A204.1 (cell line): ENCODE measurements around the gene RABL6.
"Not testable (repeated sequence)": the region's sequence is repeated elsewhere in the genome, so short reads cannot be mapped to it uniquely, and the experiment has no call there.

Source experiments
- FAIRE-seq: peaks from 2 replicates; lab custom pipeline; 2012; peaks lifted over from hg19 to GRCh38; lab: Jason Lieb, UNC

RABL6 gene

DNA sequence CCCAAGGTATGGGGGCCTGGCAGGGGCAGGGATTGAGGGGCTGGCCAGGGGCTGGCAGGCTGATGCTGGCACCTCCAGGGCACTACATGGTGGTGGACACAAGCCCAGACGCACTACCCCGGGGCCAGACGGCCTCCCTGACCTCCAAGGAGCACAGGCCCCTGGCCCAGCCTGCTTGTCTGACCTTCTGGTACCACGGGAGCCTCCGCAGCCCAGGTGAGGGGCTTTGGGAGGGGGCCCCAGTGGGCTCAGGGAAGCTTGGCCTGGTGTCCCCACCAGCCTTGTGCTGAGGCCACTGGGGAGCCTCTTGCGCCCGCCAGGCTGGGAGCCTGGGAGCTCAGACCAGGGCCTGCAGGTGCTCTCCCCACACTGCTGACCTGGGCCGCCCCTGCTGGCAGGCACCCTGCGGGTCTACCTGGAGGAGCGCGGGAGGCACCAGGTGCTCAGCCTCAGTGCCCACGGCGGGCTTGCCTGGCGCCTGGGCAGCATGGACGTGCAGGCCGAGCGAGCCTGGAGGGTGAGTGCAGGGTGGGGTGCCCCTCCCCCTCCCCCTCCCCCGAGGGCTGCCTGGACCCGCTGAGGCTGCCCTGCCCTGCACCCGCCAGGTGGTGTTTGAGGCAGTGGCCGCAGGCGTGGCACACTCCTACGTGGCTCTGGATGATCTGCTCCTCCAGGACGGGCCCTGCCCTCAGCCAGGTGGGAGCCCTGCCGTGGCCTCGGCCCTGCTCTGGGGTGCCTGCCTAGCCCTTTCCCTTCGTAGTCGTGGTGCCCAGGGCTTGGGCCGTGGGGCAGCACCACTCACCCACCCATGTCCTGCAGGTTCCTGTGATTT lies 50.0 kb downstream of the RABL6 start:
- no peak for FAIRE-seq

DNA sequence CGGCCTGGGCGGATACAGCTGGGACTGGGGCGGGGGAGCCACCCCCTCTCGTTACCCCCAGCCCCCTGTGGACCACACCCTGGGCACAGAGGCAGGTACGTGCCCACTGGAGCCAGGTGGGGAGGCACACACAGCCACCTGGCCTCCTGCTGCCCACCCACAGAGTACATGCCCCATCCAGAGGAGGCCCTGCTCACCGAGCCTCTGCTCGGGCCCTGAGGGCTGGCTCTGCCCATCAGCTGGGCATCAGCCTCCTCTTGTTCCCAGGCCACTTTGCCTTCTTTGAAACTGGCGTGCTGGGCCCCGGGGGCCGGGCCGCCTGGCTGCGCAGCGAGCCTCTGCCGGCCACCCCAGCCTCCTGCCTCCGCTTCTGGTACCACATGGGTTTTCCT lies 50.7 kb downstream of the RABL6 start:
- no peak for FAIRE-seq

DNA sequence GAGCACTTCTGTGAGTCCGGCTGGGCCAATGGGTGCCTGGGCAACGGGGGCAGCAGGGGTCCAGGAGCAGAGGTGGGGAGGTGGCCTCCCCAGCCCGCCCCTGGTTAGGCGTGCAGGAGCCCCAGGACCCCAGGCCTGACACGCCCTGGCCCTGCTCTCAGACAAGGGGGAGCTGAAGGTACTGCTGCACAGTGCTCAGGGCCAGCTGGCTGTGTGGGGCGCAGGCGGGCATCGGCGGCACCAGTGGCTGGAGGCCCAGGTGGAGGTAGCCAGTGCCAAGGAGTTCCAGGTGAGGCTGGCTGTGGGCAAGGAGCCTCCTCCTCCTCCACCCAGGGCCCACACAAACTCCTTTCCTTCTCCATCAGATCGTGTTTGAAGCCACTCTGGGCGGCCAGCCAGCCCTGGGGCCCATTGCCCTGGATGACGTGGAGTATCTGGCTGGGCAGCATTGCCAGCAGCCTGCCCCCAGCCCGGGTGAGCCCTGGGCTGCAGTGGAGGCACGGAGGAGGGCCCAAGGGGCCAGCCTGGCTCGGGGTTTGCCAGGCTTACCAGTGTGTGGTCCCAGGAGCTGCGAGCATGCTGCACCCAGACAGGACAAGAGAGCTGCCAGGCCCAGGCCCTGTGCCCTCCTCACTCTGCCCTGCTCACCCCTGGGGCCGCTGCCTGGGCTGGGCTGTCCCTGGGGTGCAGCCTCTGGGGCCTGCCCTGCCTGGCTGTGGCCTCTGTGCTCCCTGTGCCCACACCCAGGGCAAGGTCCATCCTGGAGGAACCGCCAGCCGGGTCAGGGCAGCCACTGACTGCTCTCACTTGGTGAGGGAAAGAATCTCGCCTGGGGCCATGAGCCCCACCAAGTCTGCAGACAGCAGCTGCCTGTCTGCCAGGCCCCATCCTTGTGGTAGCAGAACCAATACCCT lies 51.4 kb downstream of the RABL6 start:
- no peak for FAIRE-seq

DNA sequence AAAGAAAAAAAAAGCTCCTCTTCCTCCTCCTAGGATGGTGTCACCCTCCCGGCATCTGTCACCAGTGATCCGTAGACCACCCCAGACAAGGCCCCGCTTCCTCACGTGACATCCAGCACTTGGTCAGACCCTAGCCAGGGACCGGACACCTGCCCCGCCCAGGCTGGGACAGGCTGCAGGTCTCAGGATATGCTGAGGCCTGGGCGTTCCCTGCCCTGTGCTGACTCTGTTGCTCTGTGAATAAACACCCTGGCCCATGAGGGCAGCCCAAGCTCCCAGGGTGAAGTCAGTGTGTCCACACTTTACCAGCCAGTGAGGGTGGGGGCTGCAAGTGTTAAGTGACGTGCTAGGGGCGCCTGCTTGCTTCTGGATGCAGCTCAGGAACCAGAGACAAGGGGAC lies 52.8 kb downstream of the RABL6 start:
- FAIRE-seq = no peak

DNA sequence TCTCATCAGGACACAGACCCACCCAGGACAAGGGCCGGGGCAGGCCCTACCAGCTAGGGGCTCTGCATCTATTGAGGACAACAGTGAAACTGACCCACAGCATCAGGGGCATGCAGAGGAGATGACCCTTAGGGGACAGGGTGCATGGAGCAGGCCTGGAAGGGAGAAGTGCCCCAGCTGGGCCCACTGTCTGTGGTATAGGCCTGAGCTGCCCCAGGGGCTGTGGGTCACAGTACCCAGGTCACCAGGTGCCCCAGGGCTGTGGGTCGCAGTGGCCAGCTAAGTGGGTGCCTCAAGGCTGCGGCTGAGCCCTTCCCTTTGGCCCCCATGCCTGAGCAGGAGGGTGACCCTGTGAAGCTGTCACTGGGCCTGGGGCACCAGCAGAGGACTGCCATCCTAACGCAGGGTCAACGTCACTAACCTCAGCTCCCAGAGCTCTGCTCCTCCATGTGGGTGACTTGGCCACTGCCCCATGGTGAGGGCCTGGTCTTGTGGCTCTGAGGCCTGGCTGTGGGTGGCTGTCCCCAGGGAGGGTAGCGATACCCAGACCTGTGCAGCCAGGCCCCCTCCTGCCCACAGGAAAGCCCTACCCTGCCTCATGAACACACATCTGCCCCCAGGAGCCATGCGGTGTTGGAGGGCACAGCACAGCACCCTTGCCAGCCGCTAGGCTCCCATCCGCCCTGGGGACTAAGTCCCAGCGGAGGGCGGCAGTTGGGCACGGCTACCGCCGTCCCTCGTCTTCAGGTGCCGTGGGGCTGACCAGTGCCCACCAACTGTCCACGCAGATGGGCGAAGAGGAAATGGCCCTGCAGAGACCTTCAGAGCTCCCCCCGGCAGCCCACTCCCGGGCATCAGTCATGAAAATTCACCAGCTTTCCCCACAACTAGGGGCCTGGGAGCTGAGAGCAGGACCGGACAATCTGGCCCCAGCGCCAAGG lies 53.5 kb downstream of the RABL6 start:
- no peak for FAIRE-seq

DNA sequence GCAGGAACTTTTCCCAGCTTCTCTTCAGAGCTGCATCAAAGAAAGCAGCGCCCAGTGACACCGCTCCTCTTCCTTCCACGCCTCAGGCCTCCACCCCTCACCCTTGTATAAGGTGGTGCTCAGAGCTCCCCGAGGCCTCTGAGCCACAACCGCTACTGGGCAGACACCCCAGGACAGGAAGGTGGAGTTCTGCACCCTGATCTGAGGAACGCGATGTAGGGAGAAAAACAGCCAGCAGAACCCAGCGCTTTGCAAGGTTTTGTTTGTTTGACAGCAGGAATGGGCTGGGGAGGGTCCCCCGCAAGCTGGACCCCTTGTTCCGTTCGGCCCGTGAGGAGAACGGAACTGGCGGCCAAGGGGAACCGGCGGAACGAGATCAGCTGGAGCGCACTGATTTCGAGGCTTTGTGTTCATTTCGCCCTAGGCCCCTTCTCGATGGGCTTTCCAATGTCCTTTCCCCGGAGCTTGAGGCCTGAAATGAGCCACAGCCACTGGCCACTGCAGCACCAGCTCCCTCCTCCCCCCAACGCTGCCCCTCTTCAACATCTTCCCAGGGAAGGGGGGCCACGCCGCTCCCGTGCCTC lies 54.2 kb downstream of the RABL6 start:
- FAIRE-seq = no peak

DNA sequence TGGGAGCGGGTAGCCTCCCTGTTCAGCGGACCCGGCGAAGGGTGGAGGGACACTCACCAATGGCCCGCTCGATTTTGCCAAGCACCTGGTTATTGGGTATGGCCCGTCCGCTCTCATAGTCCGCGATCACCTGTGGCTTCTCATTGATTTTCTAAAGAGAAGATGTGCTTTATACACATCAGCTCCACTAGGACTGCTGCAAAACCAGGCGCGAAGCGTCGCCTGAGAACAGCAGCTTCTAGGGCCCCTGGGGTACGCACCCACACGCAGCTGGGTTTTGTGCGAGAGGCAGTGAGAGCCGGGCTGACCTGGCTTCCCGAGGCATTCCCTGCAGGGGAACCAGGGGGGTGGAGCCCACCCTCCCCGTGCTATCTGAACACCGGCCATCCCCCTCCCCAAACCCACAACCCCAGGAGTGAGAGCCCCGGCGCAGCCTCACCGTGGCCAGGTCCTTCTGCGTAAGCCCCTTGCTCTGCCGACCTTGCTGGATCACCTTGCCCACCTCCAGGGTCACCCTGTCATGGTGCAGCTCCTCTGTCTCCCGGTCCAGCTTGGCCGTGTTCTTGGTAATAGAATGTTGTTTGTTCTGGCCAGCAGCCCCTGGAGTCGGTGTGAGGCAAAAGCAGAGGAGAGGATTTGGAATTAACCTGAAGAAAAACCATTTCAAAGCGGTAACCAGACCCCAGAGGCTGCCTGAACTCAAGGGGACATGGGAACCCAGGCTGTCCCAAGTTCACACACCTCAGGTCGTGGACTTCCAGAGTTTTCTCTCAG lies 55.3 kb downstream of the RABL6 start:
- FAIRE-seq = no peak

DNA sequence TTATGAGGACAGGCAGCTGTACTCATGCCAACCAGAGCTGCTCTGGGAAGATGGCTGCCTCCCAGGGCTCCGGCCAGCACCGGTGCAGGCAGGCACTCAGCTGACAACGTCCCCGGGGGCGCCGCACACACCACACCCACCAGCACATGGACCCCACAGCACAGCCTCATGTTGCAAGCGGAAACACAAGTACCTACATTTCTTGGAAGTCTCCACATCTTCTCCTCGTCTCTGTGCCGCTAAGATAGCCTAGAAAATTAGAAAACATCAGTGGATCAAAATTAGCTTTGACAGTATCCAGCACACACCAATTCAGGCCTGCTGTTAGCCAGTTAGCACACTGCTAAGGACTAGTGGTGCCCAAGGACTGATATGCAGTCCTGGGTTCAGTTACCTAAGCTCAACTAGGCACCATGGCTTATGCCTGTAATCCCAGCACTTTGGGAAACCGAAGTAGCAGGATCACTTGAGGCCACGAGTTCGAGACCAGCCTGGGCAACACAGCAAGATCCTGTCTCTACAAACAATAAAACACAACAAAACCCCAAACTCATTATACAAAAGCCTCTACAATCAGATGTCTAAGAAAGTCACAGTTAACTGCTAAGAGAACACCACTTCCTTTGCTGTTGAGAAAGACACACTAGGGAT lies 56.0 kb downstream of the RABL6 start:
- no peak for FAIRE-seq

DNA sequence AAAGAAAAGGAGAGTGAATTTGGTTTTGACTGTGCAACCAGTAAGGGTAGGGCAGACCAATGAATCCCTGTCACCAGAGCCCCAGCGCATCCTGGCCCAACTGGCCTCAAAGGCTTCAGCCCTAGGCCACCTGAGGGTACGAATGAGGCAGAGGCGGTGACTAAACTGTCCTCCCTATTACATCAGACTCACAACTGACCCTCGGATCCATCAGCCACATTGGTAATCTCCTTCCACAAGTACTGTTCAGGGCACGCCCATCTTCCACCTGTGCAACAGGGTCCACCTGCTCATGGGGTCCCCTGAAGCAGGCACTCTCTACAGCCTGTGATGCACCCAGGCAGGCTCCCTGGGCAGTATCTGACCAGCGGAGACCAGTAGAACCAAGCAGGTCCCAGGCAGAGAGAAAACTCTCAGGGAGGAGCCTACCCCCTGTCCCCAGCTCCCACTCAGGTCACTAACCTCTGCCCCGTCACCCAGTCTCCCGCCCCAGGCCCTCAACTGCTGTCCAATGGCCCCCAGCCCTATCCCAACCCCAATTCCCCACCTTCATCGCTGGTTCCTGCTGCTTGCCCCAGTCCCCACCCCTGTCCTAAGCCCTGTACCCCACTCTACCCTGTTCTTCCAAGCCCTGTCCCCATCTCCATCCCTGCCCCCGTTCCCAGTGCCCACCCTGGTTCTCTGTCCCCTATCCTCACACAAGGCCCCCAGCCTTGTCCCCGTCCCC lies 57.5 kb downstream of the RABL6 start:
- no peak for FAIRE-seq

DNA sequence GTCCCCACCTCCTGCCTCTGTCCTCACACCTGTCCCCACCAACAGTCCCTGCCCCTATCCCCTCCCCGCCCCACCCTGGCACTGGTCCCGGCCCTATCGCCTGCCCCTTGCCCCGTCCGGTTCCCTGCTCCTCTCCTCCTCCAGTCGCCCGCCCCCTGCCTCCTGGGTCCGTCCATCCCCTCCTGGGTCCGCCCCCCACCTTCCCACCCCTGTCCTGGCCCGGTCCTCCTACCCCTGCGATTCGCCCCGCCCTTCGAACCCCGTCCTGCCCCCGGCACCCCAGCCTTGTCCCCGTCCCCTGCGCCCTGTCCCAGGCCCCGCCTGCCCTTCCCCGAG lies 58.0 kb downstream of the RABL6 start:
- FAIRE-seq = no peak

DNA sequence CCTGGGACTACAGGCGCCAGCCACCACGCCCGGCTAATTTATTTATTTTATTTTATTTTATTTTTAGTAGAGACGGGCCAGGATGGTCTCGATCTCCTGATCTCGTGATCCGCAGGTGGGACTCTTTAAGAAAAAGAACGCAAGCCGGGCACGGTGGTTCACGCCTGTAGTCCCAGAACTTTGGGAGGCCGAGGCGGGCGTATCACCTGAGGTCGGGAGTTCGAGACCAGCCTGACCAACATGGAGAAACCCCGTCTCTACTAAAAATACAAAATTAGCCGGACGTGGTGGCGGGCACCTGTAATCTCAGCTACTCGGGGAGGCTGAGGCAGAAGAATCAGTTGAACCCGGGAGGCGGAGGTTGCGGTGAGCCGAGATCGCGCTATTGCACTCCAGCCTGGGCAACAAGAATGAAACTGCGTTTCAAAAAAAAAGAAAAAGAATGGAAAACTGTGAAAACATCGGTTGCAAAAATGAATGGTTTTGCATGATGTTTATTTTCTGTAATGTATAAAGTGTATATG lies 59.2 kb downstream of the RABL6 start:
- not testable (repeated sequence) for FAIRE-seq

DNA sequence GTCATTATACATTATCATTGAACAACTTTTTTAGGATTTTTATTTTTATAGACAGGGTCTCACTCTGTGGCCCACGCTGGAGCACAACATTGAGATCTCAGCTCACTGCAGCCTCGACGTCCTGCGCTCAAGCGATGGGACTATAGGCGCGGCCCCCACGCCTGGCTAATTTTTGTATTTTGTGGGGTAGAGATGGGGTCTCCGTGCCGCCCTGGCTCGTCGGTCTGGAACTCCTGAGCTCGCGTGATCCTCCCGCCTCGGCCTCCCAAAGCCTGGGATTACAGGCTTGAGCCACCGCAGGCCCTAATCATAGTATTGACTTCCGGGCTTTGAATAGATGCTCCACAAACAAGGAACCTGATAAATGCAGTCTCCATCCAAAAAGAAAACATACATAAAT lies 59.7 kb downstream of the RABL6 start:
- FAIRE-seq = no peak

DNA sequence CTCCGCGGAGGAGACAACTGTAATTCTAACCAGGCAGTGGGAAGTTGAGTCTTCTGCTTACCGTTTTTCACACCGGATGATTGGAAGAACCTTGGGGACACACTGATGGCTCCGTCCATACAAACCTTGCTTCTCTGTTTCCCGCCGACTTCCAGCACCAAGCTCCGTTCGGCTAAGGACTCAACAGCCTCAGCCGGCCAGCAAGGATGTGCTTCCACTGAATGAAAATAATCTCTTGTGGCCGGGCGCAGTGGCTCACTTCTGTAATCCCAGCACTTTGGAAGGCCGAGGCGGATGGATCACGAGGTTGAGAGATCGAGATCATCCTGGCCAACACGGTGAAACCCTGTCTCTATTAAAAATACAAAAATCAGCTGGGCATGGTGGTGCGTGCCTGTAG lies 60.2 kb downstream of the RABL6 start:
- no peak for FAIRE-seq

DNA sequence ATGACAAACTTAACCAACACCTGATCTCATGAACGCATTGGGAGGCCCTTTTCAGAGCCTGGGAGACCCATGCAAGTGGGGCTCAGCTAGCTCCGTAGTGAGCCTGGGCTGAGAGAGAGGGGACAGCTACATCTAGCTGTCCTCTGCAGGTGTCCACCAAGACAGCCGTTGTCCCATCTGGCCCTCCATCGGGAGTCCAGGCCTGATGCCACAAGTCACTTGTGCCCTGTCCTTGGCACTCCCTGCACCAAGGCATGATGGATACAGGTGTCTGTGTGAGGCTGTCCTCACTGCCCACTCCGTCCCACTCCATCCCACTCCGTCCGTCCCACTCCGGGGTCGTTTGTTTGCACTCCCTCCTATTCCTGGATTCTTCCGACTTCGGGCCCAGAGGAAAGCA lies 60.9 kb downstream of the RABL6 start:
- FAIRE-seq = no peak

DNA sequence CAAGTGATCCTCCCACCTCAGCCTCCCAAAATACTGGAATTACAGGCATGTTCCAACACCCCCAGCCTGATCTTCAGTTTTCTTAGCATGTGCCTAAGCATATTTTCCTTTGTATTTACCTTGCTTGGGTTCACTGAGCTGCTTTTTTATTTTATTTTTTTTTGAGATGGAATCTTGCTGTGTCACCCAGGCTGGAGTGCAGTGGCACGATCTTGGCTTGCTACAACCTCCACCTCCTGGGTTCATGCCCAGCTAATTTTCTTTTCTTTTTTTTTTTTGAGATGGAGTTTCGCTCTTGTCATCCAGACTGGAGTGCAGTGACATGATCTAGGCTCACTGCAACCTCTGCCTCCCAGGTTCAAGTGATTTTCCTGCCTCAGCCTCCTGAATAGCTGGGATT lies 61.9 kb downstream of the RABL6 start:
- FAIRE-seq = not testable (repeated sequence)

DNA sequence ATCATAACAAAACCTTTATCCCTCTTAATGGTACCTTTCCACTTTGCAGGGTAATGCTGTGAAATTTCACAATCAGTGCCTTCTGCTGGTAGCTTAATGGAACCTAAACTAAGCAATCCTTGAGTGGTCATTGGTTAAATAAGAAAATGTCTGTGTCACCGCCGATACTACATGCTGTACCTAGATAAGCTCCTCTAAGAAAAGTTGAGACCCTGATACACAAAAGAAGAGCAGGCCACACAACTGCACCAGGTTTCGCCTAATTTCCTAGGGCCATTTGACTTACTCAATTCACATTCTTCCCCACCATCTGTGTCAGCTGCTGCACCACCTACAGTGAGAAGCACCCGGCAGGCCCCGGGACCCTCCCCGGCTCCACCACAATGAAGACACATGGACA lies 67.4 kb downstream of the RABL6 start:
- FAIRE-seq = no peak

DNA sequence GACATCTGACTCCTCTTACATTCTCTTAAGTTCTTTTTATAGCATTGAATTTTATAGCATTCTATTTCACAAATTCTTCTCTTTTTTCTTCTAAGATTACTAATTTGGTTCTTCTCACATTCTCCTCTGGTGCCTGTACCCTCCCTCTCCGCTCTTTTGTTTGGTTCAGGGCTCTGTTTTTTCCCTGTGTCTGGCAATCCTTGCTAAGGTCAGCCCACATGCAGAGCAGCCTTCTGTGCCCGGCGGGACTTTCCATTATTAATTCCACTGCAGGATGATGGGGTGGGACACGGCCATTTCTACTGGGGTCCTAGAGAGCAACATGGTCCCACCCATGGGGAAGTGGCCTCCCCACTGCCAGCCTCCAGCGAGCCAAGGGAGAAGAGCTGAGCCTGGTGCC lies 68.7 kb downstream of the RABL6 start:
- no peak for FAIRE-seq

DNA sequence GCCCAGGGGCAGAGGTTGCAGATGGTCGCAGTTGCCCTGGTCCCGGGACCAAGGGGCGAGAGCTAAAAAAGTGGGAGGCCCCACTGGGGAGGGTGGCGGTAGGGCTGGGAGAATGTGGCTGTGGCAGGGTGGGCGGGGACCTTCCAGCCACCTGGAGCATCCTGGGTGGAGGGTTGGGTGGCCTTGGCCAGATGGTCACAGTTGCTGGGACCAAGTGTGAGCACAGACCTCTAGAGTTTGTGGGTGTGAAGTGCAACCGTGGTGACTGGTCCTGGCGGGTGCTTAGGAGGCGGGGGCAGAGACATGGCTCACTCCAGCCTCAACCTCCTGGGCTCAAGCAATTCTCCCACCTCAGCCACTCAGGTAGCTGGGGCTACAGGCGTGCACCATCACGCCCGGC lies 72.9 kb downstream of the RABL6 start:
- FAIRE-seq = no peak

DNA sequence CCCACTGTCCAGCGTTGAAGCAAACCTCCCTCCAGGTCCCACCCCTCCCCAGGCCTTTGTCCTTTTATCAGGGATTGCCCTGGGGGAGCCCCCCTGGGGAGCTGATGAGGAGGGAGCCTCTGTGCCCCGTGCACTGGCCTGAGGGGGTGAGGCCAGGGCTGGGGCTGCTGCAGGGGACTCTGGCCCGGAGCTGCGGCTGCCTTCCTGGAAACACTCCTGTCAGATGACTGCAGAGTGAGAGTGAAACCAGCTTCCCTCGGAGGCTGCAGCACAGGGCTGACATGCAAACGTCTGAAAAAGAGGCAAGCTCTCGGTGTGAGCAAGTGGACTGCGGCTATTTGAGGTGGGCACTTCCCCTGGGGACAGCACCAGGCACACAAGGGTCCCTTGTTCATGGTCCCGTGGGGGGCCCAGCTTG lies 74.0 kb downstream of the RABL6 start:
- no peak for FAIRE-seq
